ENCODE data around the gene PTPRF.
A peak's percentile ranks its signal among the peaks of the same experiment; 100 is the strongest.

The PTPRF gene

DNA sequence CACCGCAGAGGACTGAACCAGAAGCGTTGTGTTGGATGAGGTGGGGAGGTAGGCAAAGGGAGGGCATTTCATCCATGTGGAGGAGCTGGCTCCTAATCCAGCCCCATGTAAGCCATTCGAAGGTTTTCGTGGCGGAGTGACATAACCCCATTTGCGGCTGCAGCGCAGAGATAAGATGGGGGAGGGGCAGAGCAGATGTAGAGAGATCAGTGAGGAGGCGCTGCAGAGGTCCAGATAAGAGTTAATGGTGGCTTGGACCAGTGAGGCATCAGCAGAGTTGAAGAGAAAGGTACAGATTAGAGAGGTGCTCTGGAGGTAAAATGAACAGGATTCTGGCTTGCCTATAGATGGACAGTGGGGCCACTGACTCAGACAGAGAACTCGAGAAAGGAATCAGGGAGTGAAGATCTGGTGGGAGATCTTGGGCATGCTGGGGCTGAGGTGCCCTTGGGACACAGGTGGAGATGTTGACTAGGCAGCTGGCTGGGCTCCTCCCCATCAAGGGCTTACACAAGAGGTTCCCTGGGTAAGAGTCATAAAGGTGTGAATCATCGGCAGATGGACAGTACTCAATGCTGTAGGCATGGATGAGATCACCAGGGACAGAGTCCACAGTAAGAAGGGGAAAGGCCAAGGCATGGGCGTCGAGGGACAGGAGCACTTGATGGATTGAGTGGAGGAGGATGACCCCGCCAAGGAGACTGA, 7.8 kb upstream of the PTPRF start:
- no peak for DNase-seq (ENCODE audit: low spot score)
- TF ChIP-seq, protein P1, sequence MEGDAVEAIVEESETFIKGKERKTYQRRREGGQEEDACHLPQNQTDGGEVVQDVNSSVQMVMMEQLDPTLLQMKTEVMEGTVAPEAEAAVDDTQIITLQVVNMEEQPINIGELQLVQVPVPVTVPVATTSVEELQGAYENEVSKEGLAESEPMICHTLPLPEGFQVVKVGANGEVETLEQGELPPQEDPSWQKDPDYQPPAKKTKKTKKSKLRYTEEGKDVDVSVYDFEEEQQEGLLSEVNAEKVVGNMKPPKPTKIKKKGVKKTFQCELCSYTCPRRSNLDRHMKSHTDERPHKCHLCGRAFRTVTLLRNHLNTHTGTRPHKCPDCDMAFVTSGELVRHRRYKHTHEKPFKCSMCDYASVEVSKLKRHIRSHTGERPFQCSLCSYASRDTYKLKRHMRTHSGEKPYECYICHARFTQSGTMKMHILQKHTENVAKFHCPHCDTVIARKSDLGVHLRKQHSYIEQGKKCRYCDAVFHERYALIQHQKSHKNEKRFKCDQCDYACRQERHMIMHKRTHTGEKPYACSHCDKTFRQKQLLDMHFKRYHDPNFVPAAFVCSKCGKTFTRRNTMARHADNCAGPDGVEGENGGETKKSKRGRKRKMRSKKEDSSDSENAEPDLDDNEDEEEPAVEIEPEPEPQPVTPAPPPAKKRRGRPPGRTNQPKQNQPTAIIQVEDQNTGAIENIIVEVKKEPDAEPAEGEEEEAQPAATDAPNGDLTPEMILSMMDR (IDR thresholded peaks at IDR 0.05; ENCODE audit: extremely low read depth, missing control alignments): no peak

DNA sequence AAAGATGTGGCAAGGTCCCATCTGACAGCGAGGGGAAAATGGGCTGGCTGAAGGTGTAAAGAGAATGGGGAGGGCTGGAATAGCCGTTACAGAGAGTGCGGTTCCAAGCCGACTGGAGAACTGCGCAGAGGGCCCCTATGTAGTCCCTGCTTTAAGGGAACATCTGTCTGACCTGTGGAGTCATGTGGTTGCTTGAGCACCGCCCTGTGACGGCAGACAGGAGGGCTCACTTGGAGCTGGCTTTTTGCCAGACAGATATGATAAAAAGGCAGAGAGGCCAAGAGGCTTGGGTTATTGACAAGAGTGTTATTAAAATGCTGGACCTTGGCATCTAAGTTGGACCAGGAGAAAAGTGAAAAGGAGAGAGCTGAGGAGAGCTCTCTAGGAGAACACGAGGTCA, 5.9 kb upstream of the PTPRF start:
- TF ChIP-seq, protein P1 (IDR thresholded peaks at IDR 0.05; ENCODE audit: extremely low read depth, missing control alignments): no peak
- no peak for DNase-seq (ENCODE audit: low spot score)

DNA sequence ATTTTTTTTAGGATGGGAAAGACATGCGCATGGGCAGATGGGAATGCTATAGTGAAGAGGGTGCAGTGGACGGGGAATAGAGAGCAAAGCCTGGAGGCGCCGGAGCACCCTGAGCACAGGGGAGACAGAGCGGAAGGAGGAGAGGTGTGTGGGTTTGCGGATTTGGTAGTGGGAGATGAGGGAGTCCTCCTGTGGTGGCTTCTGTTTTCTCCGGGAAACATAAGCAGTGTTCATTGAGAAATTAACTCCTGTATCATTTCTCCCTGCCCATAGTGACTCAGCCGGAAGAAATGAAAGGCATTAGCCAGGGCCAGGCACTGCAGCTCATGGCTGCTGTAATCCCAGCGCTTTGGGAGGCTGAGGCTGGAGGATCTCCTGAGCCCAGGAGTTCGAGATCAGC, 4.7 kb upstream of the PTPRF start:
- DNase-seq (ENCODE audit: low spot score): no peak

DNA sequence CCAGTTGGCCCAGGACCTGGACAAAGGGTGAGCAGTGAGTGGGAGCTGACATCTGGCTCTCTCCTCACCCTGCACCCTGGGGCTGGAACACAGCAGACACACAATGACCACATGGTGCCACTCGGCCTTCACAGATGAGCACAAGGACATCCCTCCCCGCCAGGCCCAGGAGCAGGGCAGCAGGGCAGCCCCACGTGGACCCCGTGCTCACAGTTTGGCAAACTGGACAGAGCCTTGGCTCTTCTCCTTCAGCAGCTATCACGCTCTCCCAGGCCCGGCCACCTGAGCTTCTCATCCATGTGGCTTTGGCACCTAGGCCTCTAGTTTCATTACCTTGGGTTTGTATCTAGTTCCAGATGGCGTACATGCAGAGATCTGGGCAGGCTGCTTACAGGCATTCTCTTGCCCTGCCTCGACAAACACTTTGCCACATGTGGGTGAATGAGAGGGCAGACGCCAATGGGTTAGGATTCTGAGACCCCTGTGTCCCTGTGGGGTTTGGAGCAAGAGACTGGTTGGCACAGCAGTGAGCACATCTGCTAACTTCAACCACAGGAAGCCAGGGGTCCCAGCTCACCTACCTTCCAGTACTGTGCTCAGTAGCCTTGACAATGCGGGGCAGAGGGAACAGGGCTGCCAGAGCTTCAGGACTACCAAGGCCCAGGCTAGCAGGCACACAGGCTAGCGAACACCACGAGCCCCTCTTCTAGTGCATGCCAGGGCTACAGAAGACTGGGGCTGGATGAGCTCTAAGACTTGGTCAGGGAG, 3.4 kb upstream of the PTPRF start:
- TF ChIP-seq, protein P1 (IDR thresholded peaks at IDR 0.05; ENCODE audit: extremely low read depth, missing control alignments): no peak
- DNase-seq (ENCODE audit: low spot score): no peak

More for the DNA sequence above, 4.7 kb upstream of the PTPRF start:
- TF ChIP-seq, protein P1 (IDR thresholded peaks at IDR 0.05; ENCODE audit: extremely low read depth, missing control alignments): no peak

DNA sequence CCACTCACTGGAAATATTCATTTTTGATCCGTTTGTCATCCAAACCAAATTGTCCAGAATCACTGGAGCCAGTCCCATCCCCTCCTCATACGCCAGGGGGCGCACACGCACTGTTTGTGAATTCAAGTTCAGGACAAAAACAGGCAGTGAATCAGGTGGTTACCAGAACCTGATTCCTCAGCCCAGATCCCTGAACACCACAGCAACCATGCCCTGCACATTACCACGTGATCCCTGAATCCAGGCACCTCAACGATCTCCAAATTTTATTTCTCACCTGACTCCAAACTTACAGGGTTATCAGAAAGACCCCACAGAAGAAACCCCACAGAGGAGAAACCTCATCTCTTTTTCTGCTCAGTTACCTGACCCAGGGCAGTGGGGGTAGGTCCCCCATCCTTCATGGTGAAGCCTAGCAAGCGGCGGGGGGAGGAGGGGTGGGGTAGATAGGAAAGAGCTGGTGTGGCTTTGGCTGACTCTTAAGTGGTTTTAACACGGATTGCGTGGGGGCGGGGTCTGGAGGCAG, 1.4 kb upstream of the PTPRF start:
- TF ChIP-seq, protein P1 (IDR thresholded peaks at IDR 0.05; ENCODE audit: extremely low read depth, missing control alignments): peak; percentile 88
- DNase-seq (ENCODE audit: low spot score): peak; percentile 89

DNA sequence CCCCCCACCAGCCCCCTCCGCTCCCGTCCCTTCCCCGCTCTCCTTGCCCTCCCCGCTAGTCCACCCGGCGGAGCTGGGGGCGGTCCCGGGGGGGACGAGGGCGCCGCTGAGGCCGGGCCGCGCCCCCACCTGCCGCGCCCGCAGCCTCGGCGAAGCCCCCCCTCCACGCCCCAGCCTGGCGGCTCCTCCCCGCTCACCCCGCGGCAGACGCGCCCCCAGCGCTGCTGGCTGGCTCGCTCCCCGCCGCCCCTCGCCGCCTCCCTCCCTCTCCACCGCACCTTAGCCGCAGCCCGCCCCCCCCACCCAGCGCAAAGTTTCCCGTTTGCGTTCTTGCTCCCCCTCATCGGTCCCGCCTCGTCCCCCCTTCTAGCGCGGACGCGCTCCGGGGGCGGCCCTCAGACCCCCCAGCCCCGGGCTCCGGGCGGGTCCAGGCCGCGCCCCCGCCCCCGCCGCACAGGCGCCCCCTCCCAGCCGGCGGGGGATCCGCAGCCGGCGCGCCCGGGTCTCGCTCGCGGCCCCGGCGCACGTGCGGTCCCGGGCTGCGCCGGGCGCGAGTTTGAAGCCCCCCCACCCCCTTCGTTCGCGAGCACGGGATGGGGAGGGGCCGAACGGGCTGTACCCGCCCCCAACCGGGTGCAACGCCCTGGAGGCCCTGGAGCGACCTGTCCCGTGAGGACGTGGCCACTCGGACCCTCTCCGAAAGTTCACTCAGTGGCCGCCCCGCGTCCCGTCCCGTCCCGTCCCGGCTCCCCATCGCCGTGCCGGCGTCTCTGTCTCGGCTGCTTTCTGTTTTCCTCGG, 623 bp downstream of the PTPRF start:
- peak; percentile 62 for DNase-seq (ENCODE audit: low spot score)
- TF ChIP-seq, protein P1 (IDR thresholded peaks at IDR 0.05; ENCODE audit: extremely low read depth, missing control alignments): no peak

Data from GM20000 (cell line).